HG02588 (cell line): ENCODE measurements around the gene BCAM.
"Not testable (repeated sequence)": the region's sequence is repeated elsewhere in the genome, so short reads cannot be mapped to it uniquely, and the experiment has no call there.

ENCODE experiments used
- ATAC-seq: cut with Tn5 transposase; IDR thresholded peaks from one replicate; pipeline ENCODE4 v1.9.1; 2021; ENCODE audit warnings: mild to moderate bottlenecking, moderate library complexity; ENCODE audit not compliant: unreplicated experiment

Gene BCAM

DNA sequence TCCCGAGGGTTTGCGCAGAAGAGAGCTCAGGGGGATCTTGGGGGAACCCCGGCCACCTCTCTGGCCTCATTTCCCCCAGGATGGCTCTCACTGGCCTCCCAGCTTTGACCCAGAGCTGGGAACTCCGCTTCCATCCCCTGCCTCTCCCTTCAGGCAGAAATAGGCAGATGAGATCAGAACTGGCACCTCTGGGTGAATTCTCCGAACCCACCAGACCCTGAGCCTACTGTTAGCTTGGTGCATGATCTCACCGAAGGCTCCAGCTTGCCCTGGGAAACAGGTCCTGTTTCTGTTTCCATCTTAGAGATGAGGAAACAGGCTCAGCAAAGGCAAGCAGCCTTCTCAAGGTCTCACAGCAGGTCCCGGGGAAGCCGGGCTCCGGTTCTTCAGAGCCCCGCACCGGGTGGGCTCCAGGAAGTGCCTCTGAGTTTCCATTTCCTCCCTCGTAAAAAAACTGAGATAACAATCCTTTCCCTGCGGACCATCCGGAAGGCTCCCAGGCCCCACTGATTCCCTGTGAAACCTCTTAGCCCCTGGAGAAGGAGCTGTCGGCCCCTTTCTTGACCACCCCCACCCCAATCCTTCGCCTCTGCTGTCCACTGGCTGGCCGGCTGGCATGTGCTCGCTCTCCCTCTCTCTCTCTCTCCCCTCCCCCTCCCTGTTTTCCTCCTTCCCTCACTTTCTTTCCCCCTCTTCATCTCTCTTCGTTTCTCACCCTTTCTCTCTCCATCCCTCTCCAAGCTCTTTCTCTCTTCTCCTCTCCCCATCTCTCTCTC, 39.3 kb downstream of the BCAM start:
- ATAC-seq, result no peak

DNA sequence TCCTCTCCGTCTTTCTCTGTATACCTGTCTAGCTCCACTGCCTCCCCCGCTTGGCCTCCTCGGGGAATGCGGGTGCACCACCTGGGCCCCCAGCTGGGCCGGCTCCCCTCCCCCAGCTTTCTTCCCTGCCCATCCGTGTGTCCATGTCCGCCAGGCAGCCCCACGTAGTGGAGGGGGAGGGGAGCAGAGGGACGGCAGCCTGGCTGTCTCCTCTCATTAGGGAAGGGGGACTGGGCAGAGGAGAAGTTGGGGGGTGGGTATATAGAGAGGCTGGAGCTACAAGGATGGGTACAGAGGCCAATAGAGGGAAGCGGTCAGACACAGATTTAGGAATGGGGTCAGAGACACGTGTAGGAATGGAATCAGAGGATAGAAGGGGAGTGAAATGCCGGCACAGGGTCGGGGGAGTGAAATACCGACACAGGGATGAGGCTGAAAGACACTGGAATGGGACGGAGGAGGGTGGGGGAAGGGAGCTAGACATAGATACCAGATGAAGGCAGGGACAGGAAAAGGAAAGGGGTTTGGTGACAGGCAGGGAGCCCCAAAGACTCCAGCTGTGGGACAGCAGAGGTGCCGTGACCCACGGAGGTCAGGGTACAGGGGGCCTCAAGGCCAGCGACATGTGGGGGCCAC, 40.0 kb downstream of the BCAM start:
- no peak for ATAC-seq

DNA sequence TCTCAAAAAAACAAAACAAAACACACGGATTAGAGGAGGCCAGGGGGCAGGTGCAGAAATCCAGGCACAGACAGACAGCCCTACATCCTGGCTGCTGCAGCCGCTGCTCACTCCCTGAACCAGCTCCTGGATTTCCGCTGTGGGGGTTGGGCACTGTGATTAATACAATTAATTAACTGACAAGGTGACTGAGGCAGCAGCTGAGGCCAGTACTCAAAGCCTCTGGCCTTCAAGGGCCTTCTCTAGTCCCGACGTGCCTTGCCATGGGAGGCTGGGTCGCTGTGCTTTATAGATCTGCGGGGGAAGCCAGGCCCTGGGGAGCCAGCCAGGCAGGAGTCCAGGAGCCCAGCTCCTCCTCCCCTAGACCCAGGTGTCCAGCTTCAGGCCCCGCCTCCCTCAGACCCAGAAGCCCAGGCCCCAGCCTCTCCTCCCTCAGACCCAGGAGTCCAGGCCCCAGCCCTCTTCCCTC, 41.8 kb downstream of the BCAM start:
- ATAC-seq, result no peak

DNA sequence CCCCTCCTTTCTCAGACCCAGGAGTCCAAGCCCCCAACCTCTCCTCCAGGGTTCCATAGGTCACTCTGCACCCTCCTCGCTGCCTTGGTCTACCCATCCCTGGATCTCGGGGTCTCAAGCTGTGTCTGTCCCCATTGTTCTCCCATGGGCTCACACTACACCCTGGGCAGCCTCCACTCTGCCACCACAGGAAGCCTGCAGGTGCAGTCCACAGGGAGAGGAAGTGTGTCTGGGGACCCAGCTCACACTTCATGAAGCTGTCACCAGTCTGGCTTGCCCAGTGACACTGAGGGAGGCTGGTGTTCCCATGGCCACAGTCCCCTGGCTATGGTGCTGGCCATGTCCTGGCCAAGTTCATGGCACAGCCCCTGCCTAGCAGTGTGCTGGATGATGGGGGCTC, 42.5 kb downstream of the BCAM start:
- no peak for ATAC-seq

DNA sequence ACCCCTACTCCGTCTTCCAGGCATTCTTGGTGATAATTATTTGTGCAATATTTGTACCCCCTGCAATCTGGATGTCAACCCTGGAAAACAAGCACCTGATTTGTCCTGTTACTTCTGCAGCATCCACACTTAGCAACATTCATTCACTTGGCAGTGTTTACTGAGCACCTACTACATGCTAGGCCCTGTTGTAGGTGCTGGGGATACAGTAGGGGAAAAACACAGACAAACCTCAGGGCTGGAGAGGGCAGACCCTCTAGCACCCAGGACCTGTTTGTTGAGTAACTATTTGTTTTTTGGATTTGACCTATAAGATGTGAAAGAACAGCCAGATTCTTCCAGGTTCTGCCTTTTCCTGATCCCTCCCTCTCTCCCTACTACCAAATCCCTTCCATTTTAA, 46.7 kb downstream of the BCAM start:
- ATAC-seq, result no peak

DNA sequence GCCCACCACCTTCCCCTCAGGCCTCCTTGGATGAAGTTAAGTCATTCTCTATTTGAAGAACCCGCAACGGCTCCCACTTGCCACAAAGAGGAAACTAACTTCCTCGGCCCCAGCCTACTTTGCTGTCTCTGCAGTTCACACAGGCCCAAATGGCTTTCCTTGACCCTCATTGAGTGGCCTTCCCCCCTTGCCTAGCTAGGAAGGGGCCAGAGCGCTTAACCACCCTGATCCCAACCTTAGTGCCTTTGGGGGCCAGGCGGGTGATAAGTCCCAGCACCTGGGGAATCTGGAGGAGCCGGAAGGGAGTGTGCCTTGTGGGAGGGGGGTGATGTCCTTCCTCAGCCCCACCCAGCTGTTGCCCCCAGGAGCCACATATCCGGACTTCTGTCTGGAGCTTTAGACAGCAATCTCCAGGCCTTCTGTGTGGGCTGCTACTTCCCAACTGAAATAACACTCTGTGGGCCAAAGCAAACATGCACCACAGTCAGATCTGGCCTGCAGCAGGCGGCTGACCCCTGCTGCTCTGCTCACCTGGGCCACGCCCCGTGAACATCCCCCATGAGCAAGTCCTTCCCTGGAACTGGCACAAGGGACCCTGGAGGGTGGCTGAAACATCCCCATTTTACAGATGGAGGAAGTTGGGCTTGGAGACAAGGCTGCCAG, 47.6 kb downstream of the BCAM start:
- no peak for ATAC-seq

DNA sequence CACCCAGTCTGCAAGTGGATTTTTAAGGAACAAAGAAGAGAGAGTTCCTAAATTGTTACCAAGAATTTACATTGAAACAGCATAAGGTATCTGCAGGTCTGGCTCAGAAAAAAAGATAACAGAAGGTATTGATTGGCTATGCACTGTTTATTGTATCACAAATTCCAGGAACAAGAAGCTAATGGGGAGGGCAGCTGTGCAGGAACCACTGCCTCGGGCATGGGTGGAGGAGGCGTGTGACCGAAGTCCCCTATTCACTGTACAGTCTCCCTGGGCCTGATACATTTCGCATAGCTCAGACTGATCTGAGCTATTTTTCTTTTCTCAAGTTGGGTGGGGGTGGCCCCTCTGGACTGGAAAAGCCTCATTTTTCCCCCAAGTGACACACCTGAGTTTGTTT, 48.9 kb downstream of the BCAM start:
- ATAC-seq, result no peak

DNA sequence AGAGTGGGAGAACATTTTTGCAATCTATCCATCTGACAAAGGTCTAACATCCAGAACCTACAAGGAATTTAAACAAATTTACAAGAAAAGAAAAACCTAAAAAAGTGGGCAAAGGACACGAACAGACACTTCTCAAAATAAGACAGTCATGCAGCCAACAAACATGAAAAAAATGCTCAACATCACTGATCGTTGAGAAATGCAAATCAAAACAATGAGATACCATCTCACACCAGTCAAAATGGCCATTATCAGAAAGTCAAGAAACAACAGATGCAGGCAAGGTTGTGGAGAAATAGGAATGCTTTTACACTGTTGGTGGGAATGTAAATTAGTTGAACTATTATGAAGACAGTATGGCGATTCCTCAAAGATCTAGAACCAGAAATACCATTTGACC, 52.7 kb downstream of the BCAM start:
- ATAC-seq, result not testable (repeated sequence)

DNA sequence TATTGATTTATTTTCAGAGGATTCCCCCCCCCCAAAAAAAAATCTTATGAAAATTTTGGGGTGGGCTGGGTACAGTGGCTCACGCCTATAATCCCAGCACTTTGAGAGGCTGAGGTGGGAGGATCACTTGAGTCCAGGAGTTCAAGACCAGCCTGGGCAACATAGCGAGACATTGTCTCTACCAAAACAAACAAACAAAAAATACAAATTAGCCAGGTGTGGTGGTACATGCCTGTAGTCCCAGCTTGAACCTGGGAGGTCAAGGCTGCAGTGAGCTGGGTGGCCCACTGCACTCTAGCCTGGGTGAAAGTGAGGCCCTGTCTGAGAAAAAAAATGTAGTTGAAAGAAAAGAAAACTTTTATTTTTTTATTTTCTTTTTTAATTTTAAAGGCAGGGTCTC, 55.1 kb downstream of the BCAM start:
- ATAC-seq, result no peak

DNA sequence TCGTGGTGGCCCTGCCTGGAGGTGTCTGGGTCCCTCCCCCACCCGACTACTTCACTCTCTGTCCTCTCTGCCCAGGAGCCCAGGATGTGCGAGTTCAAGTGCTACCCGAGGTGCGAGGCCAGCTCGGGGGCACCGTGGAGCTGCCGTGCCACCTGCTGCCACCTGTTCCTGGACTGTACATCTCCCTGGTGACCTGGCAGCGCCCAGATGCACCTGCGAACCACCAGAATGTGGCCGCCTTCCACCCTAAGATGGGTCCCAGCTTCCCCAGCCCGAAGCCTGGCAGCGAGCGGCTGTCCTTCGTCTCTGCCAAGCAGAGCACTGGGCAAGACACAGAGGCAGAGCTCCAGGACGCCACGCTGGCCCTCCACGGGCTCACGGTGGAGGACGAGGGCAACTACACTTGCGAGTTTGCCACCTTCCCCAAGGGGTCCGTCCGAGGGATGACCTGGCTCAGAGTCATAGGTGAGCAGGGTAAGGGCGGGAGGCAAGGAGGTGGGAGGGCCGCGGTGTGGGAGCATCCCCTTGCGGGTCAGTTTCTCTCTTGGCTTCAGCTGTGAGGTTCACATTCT, 56.4 kb downstream of the BCAM start:
- ATAC-seq, result no peak

DNA sequence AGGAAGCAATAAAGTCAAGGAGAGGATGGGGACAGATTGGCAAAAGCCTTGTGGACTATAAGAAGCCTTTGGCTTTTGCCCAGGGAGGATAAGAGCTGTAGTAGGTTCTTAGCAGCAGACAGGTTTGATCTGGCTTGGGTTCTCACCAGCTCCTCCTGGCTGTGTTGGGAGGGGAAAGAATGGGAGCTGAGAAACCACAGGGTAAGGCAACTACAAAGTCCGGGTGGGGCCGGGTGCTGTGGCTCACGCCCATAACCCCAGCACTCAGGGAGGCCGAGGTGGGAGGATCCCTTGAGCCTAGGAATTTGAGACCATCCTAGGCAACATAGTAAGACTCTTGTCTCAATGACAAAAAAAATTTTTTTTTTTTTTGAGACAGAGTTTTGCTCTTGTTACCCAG, 57.8 kb downstream of the BCAM start:
- no peak for ATAC-seq

DNA sequence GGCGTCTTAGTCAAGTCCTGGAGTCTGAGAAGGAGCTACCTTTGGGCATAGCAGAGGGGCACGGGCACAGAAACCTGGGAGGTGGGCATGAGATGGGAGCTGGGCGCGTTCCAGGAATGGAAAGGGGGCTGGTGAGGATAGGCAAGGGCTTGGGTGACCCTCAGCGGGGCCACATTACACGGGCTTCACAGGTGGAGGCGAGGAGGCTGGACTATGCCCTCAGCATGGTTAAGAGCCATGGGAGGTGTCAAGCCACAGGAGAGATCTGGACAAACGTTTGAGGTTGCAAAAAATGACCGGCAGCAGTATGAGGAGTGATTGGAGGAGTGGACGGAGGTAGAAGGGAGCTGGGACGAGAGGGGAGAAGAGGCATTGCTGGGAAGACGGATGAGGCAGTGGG, 58.7 kb downstream of the BCAM start:
- ATAC-seq, result no peak

DNA sequence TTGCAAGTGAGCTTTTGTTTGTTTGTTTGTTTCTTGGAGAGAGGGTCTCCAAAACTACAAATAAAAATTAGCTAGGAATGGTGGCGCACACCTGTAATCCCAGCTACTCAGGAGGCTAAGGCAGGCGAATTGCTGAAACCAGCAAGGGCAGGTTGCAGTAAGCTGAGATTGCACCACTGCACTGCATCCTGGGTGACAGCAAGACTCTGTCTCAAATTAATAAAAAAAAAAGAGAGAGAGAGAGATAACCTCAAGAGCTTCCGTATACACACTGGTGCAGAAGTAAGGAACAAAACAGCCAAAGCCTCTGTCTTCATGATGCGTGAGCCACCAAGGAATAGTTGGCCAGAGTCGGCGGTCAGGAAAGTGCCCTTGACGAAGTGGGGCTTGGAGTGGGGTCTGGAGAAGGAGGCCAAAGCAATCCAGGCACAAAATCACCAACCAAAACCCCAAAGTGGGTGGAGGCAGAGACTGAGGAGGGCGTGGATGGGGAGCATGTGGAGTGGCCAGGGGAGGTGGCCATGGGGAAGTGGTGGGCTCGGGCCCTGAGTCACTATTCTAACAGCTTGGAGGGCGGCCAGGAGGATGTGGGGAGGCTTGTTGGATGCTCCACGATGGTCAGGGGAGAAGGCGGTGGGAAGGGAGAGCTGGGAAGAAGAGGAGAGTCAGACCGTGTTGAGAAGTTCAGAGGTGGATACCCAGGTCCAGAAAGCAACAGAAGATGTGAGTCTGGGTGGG, 61.0 kb downstream of the BCAM start:
- no peak for ATAC-seq
